Heart right ventricle (tissue), 16 donors: Measurements from ENCODE around the gene AMER3. TPM values are rescaled to one million over a fixed set of nuclear protein-coding genes. Genes with fewer than 3 reads are reported as not detected.

Experiments used
- ATAC-seq, 8 donors: fragments of 200-7000 bp; cut with Tn5 transposase; one replicate each; pipeline ENCODE4 v1.9.1; 2020; ENCODE audit warnings: mild to moderate bottlenecking in 8 of 8, moderate library complexity in 8 of 8, moderate number of reproducible peaks in 1 of 8
- DNase-seq, 2 donors: peaks; one replicate each; pipeline ENCODE4 v3.0.0-alpha.2; 2020
- H3K27ac ChIP-seq, 10 donors: fragments of 200-600 bp; sonication (generic) in 2 of 10; one replicate each; pipeline versions ENCODE4 v1.5.0 to v1.8.0; 2020 to 2022; ENCODE audit warnings: mild to moderate bottlenecking in 3 of 10
- H3K27me3 ChIP-seq, 7 donors: fragments of 200-600 bp; one replicate each; pipeline ENCODE4 v1.8.0; 2021 to 2022; ENCODE audit warnings: mild to moderate bottlenecking in 2 of 7
- H3K36me3 ChIP-seq, 9 donors: fragments of 200-600 bp; sonication (generic) in 1 of 9; one replicate each; pipeline versions ENCODE4 v1.5.0 to v1.8.0; 2020 to 2022; ENCODE audit warnings: mild to moderate bottlenecking in 2 of 9
- H3K4me1 ChIP-seq, 9 donors: fragments of 200-600 bp; sonication (generic) in 1 of 9; one replicate each; pipeline versions ENCODE4 v1.5.0 to v1.8.0; 2020 to 2022; ENCODE audit warnings: mild to moderate bottlenecking in 4 of 9
- H3K4me3 ChIP-seq, 10 donors: fragments of 200-600 bp; sonication (generic) in 2 of 10; one replicate each; pipeline versions ENCODE4 v1.5.0 to v1.8.0; 2020 to 2022; ENCODE audit warnings: mild to moderate bottlenecking in 7 of 10, moderate library complexity in 2 of 10
- H3K9me3 ChIP-seq, 11 donors: fragments of 200-600 bp in 10 of 11; sonication (generic) in 2 of 11; one replicate each; pipeline versions ENCODE4 v1.5.0 to v1.8.0; 2013 to 2022; ENCODE audit warnings: mild to moderate bottlenecking in 2 of 11, control low read depth in 1 of 11, moderate library complexity in 1 of 11
- WGBS, 2 donors: extraction: QIAGEN DNeasy Blood & Tissue Kit; methylation state at CpG; one replicate each; pipeline ENCODE4 v1.1.7; 2013; ENCODE audit warnings: inconsistent platforms in 1 of 2; 5-methylcytosine and 5-hydroxymethylcytosine counted together
- intact Hi-C, 10 donors: fragments of 100-400 bp; cut with DNase I; formaldehyde crosslinking; loops; one replicate each; pipeline versions ENCODE4 v1.11.1 to v1.14.2; 2022
- polyA plus RNA-seq, 2 donors: library from polyadenylated mRNA; stranded (reverse); fragments of 200-250 nt; gene quantifications; one replicate each; pipeline ENCODE4 v1.2.3, GENCODE V29; 2013
- total RNA-seq, 10 donors: library from RNA; stranded (reverse); fragmentation: NEBNext Ultra II Directional in 3 of 10; extraction: Animal tissue kit (Norgen Biotek cat#: 25700) in 3 of 10; gene quantifications; one replicate each; pipeline versions ENCODE4 v1.2.1 to v1.2.4, GENCODE V29; 2021 to 2023
- TF ChIP-seq, protein P1 (sequence below), 9 donors: fragments of 200-600 bp; sonication (generic) in 2 of 9; IDR thresholded peaks; one replicate each; pipeline versions ENCODE4 v1.5.0 to v1.8.0; 2021 to 2022; ENCODE audit warnings: antibody characterized with exemption in 9 of 9, mild to moderate bottlenecking in 5 of 9, moderate library complexity in 1 of 9
- donor health status: Arrhythmogenic right ventricular cardiomyopathy.
- donor health status: ischemic (EF 13 %, LVEDD 7.1; RV severe dilation, severe dysfunction).
- donor health status: healthy with polysubstance abuse.
- donor health status: DM: no; HTN: yes; CAD: no.
- donor health status: DM: no; HTN: no; CAD: no.
- donor health status: ischemic (EF 25% LVEDD 6.9; RV normal size, moderate dysfunction).
- donor health status: ischemic (EF 25% LVEDD 5.7; RV mildly dilated, moderate dysfunction).
- donor health status: healthy.
- donor health status: DM: yes; HTN: yes; CAD: no.
- donor health status: Ischemic cardiomyopathy.
- donor health status: ischemic (EF 35%, LVEDD 5.7; RV mildly dilated, moderate dysfunction).
- donor health status: nonischemic (EF 11% LVEDD 7.7; RV severe dilation, severe dysfunction).
- donor health status: DM: yes; HTN: yes; CAD: no.
- donor health status: PGD.
- donor health status: ischemic (EF 29% LVEDD 5.4; RV normal size, mild dysfunction).
- donor health status: nonischemic (EF 23%, LVEDD 6.1; RV moderate dilation, normal function).

The AMER3 gene
- total and polyA plus RNA-seq, 12 donors: not detected

DNA sequence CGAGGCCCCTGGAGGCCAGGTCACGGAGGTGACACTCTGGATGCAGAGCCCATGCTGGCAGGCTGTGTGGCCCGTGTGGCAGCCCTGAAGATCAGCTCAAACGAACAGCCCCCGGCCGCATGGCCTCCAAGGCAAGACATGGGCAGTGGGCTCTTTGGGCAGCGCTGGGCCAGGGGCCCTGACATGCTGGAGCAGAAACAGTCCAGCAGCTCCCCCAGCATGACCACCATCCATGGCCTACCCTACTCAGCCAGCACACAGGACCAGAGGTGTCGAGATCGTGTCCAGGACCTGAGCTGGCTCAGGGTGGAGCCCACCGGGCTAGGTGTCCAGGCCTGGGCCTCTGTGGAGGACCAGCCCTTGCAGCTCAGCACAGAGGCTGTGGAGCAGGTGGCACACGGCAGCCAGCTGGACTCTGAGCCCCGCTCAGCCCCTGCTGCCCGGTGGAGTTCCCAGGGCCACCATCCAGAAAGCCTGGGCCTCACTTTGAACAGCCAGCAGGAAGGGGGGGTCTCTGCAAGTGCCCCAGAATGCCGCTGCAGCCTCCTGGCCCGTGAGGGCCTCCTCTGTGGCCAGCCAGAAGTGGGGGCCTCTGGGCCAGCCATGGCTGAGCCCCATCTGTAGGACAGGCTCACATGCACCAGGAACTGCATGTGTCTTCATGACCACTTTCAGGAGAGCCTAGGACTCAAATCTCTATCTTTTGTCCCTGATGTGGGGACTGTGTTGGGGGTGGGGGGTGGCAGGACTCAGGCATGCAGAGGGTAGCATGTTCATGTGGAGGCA is 8.9 kb downstream of the AMER3 start:
- WGBS, 2 donors: 84 to 90% methylated on average over 15 of the region's 15 CpGs
- intact Hi-C loops: no loop called here
- H3K27ac ChIP-seq: no peak overlapping the region
- ATAC-seq (no peak), DNase-seq (no peak)
- no peaks in the 10 kb centered on the region for H3K9me3 ChIP-seq
- no peak overlapping the region for H3K4me3 ChIP-seq
- no peaks in the 10 kb centered on the region for H3K36me3 ChIP-seq
- peaks cover 0 to 43% (median 38%) of the 10 kb centered on the region in 7 donors for H3K27me3 ChIP-seq
- H3K4me1 ChIP-seq: no peaks in the 10 kb centered on the region
- TF ChIP-seq, protein P1, sequence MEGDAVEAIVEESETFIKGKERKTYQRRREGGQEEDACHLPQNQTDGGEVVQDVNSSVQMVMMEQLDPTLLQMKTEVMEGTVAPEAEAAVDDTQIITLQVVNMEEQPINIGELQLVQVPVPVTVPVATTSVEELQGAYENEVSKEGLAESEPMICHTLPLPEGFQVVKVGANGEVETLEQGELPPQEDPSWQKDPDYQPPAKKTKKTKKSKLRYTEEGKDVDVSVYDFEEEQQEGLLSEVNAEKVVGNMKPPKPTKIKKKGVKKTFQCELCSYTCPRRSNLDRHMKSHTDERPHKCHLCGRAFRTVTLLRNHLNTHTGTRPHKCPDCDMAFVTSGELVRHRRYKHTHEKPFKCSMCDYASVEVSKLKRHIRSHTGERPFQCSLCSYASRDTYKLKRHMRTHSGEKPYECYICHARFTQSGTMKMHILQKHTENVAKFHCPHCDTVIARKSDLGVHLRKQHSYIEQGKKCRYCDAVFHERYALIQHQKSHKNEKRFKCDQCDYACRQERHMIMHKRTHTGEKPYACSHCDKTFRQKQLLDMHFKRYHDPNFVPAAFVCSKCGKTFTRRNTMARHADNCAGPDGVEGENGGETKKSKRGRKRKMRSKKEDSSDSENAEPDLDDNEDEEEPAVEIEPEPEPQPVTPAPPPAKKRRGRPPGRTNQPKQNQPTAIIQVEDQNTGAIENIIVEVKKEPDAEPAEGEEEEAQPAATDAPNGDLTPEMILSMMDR (IDR thresholded peaks at IDR 0.05): no peak

DNA sequence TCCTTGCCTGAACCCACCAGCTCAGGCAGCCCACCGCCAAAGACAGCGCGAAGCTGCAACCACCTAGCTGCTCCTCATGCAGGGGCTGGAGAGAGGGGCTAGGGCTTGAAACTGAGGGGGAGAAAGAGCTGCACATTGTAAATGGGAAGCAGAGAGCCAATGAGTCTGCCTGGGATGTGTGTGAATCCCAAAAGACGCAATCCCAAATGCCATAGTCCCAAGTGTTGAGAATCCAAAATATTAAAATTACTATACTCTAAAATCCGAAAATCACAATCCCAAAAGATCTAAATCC is 9.4 kb downstream of the AMER3 start:
- DNase-seq: no peak
- no peak overlapping the region for H3K4me3 ChIP-seq
- no peaks in the 10 kb centered on the region for H3K36me3 ChIP-seq
- intact Hi-C loops: no loop called here
- ATAC-seq: no peak
- WGBS, 2 donors: 88 to 92% methylated on average over 5 of the region's 5 CpGs
- H3K9me3 ChIP-seq: no peaks in the 10 kb centered on the region
- H3K27ac ChIP-seq: no peak overlapping the region
- peaks cover 0 to 44% (median 35%) of the 10 kb centered on the region in 7 donors for H3K27me3 ChIP-seq
- H3K4me1 ChIP-seq: no peaks in the 10 kb centered on the region
- TF ChIP-seq, protein P1 (IDR thresholded peaks at IDR 0.05): no peak

DNA sequence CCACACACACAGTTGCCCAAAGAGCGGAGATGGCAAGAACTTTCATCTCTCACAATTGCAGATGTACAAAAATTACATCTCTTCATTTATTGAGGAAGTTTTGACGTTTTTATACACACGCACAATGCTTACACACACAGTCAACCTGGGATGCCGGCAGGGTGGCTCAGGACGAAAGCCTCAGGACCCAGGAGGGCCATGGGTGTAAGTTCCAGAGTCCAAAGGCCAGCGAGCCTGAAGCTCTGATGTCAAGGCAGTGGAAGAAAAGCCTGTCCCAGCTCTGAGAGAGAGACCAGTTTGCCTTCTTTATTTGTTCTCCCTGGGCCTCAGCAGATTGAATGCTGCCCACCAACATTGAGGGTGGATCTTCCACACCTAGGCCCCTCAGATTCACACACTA is 10.1 kb downstream of the AMER3 start:
- Histone ChIP-seq H3K4me1 (no peaks in the 10 kb centered on the region), H3K4me3 (no peak overlapping the region), H3K27me3 (peaks cover 0 to 45% (median 29%) of the 10 kb centered on the region in 7 donors), H3K36me3 (no peaks in the 10 kb centered on the region), H3K9me3 (no peaks in the 10 kb centered on the region), H3K27ac (no peak overlapping the region)
- 81 to 84% methylated on average over 6 of the region's 6 CpGs for WGBS, 2 donors
- DNase-seq (no peak), ATAC-seq (no peak)
- TF ChIP-seq, protein P1 (IDR thresholded peaks at IDR 0.05): no peak
- intact Hi-C loops: no loop called here

DNA sequence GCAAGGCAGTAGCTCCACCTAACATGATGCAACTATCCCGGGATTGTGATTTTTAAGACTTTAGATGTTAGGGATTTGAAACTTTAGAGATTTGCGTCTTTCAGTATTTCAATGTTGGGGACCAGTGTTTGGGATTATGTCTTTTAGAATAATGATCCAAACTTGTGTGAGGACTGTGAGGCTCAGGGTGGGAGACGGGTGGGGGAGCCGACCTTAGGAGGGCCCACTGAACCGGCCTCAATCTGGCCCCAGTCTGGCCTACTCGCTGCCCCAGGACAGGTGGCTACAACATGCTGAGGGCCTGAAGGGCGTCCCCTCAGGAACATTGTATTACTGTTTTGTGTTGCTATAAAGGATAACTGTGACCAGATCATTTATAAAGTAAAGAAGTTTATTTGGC is 10.7 kb downstream of the AMER3 start:
- Histone ChIP-seq H3K36me3 (no peaks in the 10 kb centered on the region), H3K9me3 (no peaks in the 10 kb centered on the region), H3K27ac (no peak overlapping the region), H3K4me1 (no peaks in the 10 kb centered on the region), H3K4me3 (no peak overlapping the region), H3K27me3 (peaks cover 0 to 45% (median 25%) of the 10 kb centered on the region in 7 donors)
- DNase-seq: no peak
- TF ChIP-seq, protein P1 (IDR thresholded peaks at IDR 0.05): no peak
- WGBS, 2 donors: 90 to 91% methylated on average over 7 of the region's 7 CpGs
- ATAC-seq: no peak
- intact Hi-C loops: no loop called here
